Mucosa of descending colon (tissue), 3 donors: ENCODE data around the gene CBR3. TPM values are rescaled to one million over a fixed set of nuclear protein-coding genes. Genes with fewer than 3 reads are reported as not detected.

Experiments used
- ATAC-seq: fragments of 200-7000 bp; cut with Tn5 transposase; one replicate; pipeline ENCODE4 v1.9.1; 2020; ENCODE audit warnings: mild to moderate bottlenecking, moderate library complexity
- DNase-seq, 3 donors: peaks; one replicate each; pipeline ENCODE4 v3.0.0-alpha.2; 2020
- H3K36me3 ChIP-seq: fragments of 200-600 bp; one replicate; pipeline ENCODE4 v1.8.0; 2021; ENCODE audit warnings: low read depth, mild to moderate bottlenecking
- H3K4me1 ChIP-seq: fragments of 200-600 bp; one replicate; pipeline ENCODE4 v1.8.0; 2021; ENCODE audit warnings: low read depth, mild to moderate bottlenecking
- H3K4me3 ChIP-seq: fragments of 200-600 bp; one replicate; pipeline ENCODE4 v1.8.0; 2021; ENCODE audit warnings: mild to moderate bottlenecking
- H3K9me3 ChIP-seq: fragments of 200-600 bp; one replicate; pipeline ENCODE4 v1.8.0; 2021; ENCODE audit warnings: mild to moderate bottlenecking
- intact Hi-C, 2 donors: fragments of 100-400 bp; cut with DNase I in 1 of 2; cut with micrococcal nuclease in 1 of 2; formaldehyde crosslinking; loops; one replicate each; pipeline versions ENCODE4 v1.11.0 to v1.11.1; 2022; cut with DNase I, micrococcal nuclease
- total RNA-seq, 3 donors: library from RNA; stranded (reverse); fragmentation: NEBNext Ultra II Directional in 2 of 3; extraction: Animal tissue kit (Norgen Biotek cat#: 25700) in 2 of 3; gene quantifications; one replicate each; pipeline versions ENCODE4 v1.2.1 to v1.2.4, GENCODE V29; 2021 to 2023
- TF ChIP-seq, protein P1 (sequence below): fragments of 200-600 bp; IDR thresholded peaks from one replicate; pipeline ENCODE4 v1.8.0; 2022; ENCODE audit warnings: antibody characterized with exemption, mild to moderate bottlenecking
- donor health status: DM: no; HTN: no; CAD: no; lungs with moderate emphysema.
- donor health status: DM: no; HTN: no; CAD: no.
- donor health status: DM: no; HTN: yes; CAD: no.

Gene CBR3
- total RNA-seq, 3 donors from 2014 or later: 0.75 to 5.0 (median 4.1) TPM

DNA sequence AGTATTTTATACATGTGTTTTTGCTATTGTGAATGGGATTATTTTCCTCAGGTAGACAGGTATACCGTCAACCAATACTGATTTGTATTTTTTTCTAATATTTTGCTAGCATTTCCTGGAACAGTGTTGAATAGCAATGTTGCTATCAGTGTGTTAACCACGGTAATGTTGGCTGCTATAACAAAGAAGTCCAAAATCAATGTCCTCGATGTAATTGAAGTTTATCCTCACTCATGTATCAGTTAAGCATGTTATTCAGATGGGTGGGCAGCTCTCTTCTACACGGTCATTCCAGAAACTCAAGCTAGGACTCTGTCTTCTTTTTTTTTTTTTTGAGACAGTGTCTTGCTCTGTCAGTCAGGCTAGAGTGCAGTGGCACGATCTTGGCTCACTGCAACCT lies 46.1 kb downstream of the CBR3 start:
- ATAC-seq: no peak
- intact Hi-C loops: no loop called here
- TF ChIP-seq, protein P1, sequence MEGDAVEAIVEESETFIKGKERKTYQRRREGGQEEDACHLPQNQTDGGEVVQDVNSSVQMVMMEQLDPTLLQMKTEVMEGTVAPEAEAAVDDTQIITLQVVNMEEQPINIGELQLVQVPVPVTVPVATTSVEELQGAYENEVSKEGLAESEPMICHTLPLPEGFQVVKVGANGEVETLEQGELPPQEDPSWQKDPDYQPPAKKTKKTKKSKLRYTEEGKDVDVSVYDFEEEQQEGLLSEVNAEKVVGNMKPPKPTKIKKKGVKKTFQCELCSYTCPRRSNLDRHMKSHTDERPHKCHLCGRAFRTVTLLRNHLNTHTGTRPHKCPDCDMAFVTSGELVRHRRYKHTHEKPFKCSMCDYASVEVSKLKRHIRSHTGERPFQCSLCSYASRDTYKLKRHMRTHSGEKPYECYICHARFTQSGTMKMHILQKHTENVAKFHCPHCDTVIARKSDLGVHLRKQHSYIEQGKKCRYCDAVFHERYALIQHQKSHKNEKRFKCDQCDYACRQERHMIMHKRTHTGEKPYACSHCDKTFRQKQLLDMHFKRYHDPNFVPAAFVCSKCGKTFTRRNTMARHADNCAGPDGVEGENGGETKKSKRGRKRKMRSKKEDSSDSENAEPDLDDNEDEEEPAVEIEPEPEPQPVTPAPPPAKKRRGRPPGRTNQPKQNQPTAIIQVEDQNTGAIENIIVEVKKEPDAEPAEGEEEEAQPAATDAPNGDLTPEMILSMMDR: no peak

DNA sequence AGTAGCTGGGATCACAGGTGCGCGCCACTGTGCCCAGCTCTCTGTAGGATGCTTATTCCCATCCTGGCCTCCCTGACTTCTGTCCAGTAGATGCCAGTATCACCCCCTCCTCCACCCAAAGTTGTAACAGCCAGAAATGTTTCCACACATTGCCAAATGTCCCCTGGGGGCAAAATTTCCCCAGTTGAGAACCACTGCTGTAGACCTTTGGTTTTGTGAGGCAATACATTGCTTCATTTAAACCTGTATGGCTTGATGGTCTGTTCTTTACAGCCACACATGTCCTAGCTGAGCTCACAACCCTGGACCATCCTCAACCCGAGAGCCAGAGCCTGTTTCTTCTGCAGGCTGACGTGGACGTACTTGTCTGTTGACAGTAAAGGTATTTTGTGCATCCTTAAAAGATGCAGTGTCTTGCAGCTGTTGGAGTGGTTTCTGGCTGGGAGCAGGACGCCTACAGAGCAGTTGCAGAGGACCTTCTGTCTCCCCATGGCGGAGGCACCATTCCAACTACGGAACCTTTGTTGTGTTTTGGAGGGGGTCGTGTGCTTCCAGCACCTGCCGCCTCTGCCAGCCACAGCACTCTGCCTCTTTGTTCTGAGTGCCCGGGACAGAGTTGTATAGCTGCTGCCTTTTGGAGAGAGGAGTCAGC lies 48.4 kb downstream of the CBR3 start:
- TF ChIP-seq, protein P1: no peak
- Histone ChIP-seq H3K4me1 (peaks cover 16% of the 10 kb centered on the region), H3K36me3 (no peaks in the 10 kb centered on the region), H3K9me3 (no peaks in the 10 kb centered on the region), H3K4me3 (no peak overlapping the region)
- intact Hi-C loops: no loop called here
- DNase-seq: peak in 1 of 3 donors; percentile 16
- ATAC-seq: no peak

More for the DNA sequence above, 46.1 kb downstream of the CBR3 start:
- DNase-seq: no peak
- no peaks in the 10 kb centered on the region for H3K9me3 ChIP-seq
- H3K4me3 ChIP-seq: no peak overlapping the region
- peaks cover 2% of the 10 kb centered on the region for H3K4me1 ChIP-seq
- no peaks in the 10 kb centered on the region for H3K36me3 ChIP-seq

DNA sequence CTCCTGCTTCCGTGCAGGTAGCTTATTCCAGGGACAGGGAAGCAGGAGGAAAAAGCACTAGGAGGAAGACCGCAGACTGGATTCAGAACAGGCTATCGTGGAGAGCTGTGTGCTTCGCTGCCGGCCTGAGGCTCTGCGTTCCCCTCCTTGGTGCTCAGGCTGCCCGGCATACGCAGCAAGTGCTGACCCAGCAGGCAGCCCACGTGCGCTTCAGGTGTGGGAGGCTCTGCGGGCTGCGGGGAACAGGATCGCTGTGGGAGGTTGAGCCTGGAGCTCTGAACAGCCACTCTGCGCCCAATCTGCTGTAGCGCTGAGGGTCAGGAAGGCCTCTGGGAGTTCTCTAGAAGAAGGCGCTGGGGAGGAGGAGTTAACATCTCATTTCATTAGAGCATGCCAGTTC lies 49.7 kb downstream of the CBR3 start:
- Histone ChIP-seq H3K4me3 (no peak overlapping the region), H3K36me3 (no peaks in the 10 kb centered on the region), H3K4me1 (peaks cover 24% of the 10 kb centered on the region), H3K9me3 (no peaks in the 10 kb centered on the region)
- intact Hi-C loops: no loop called here
- TF ChIP-seq, protein P1: no peak
- DNase-seq: peak in 1 of 3 donors; percentile 18
- ATAC-seq: no peak

DNA sequence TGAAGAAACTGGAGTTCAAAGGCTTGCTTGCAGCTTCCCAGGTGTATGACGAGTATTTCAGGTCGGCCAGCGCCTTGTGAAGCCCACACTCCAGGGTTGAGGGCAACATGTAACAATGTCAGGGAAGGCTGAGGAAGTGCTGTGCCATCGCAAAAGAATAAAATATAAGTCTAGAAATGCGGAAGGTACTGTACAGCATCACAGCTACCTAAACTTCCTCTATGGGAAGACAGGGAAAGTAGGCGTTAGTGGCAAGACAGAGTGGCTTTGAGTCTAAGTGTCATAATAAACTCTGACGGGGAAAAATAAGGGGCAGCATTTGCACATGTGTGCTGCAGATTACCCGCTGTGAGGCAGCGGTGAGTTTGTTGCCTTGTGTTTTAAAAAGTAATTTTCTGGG lies 50.6 kb downstream of the CBR3 start:
- H3K9me3 ChIP-seq: no peaks in the 10 kb centered on the region
- H3K4me1 ChIP-seq: peaks cover 26% of the 10 kb centered on the region
- no peak for ATAC-seq
- no peak overlapping the region for H3K4me3 ChIP-seq
- TF ChIP-seq, protein P1: no peak
- peak in 2 of 3 donors; percentile 5 to 17 for DNase-seq
- H3K36me3 ChIP-seq: no peaks in the 10 kb centered on the region
- intact Hi-C loops: no loop called here

DNA sequence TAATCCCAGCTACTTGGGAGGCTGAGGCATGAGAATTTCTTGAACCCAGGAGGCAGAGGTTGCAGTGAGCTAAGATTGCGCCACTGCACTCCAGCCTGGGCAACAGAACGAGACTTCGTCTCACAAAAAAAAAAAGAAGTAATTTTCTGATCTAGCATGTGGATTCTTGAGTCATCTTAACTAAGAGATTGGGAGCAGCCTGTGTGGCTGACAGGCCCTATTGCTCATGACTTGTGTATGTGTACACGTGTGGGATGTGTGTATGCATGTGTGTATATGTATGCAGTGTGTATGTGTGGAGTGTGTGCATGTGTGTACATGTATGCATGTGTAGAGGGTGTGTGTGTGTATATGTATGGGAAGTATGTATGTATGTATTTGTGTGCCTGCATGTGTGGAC lies 51.2 kb downstream of the CBR3 start:
- H3K36me3 ChIP-seq: no peaks in the 10 kb centered on the region
- intact Hi-C loops: no loop called here
- H3K4me1 ChIP-seq: peaks cover 26% of the 10 kb centered on the region
- ATAC-seq (no peak), DNase-seq (no peak)
- H3K4me3 ChIP-seq: no peak overlapping the region
- H3K9me3 ChIP-seq: no peaks in the 10 kb centered on the region
- TF ChIP-seq, protein P1: no peak
